ENCODE data around the gene GNB2.

- TF ChIP-seq POLR2AphosphoS5 (IDR thresholded peaks at IDR 0.05; ENCODE audit: low read depth, low read length) (no peak), REST (IDR thresholded peaks at IDR 0.05; ENCODE audit: insufficient read depth in 1 of 2, low read depth in 2 of 2, low read length in 2 of 2) (no peak)
These were observed 22.6 kb downstream of the GNB2 start for GRCh38 chr7:100696123-100696521.

Measured in PFSK-1 (cell line).